Activated T-cell treated with anti-CD3 and anti-CD28 coated beads, Interleukin-2, amount 50 U/mL, for 72 hours (primary cell): Measurements from ENCODE around the gene LYPD6. TPM values are rescaled to one million over a fixed set of nuclear protein-coding genes. Genes with fewer than 3 reads are reported as not detected.

ENCODE experiments used
- ATAC-seq, 2 donors: fragments of 150-1000 bp; cut with Tn5 transposase; replicated peaks in 1 of 2; 2 replicates each; pipeline ENCODE4 v1.10.0; 2021; ENCODE audit warnings: moderate library complexity in 2 of 2, mild to moderate bottlenecking in 1 of 2
- DNase-seq, 2 donors: peaks; one replicate each; pipeline ENCODE4 v3.0.0; 2021 to 2022; ENCODE audit warnings: mixed read lengths in 1 of 2
- H3K27ac Mint-ChIP-seq: one replicate; pipeline ENCODE4 v1.8.0; 2022; ENCODE audit warnings: mild to moderate bottlenecking, moderate library complexity, mixed read lengths
- H3K27me3 Mint-ChIP-seq: one replicate; pipeline ENCODE4 v1.8.0; 2022; ENCODE audit warnings: low read depth, mixed read lengths
- H3K36me3 Mint-ChIP-seq, 2 donors: one replicate each; pipeline ENCODE4 v1.8.0; 2022; ENCODE audit warnings: mixed read lengths in 2 of 2, mild to moderate bottlenecking in 1 of 2; ENCODE audit not compliant: insufficient read depth in 2 of 2
- H3K4me1 Mint-ChIP-seq: one replicate; pipeline ENCODE4 v1.8.0; 2022; ENCODE audit warnings: low read depth, mixed read lengths
- H3K4me3 Mint-ChIP-seq, 2 donors: one replicate each; pipeline ENCODE4 v1.8.0; 2022; ENCODE audit warnings: mild to moderate bottlenecking in 2 of 2, mixed read lengths in 2 of 2, moderate library complexity in 2 of 2
- H3K9me3 Mint-ChIP-seq, 2 donors: one replicate each; pipeline ENCODE4 v1.8.0; 2022; ENCODE audit warnings: mixed read lengths in 2 of 2
- total RNA-seq, 2 donors: library from RNA; stranded (reverse); gene quantifications; one replicate each; pipeline ENCODE4 v1.2.3, GENCODE V29; 2022

Gene LYPD6
- total RNA-seq, 2 donors from 2014 or later = not detected

GRCh38 chr2:149458502-149458901 is 128.1 kb downstream of the LYPD6 start:
- no peak for DNase-seq
- Mint-ChIP-seq H3K36me3 (peaks cover 9 to 14% of the 10 kb centered on the region in 2 donors), H3K27me3 (peaks cover 13% of the 10 kb centered on the region), H3K4me3 (no peak overlapping the region), H3K27ac (no peak overlapping the region), H3K4me1 (no peaks in the 10 kb centered on the region), H3K9me3 (peaks cover 11 to 13% of the 10 kb centered on the region in 2 donors)
- no peak for ATAC-seq

GRCh38 chr2:149463328-149464002 is 133.1 kb downstream of the LYPD6 start:
- peak; percentile 67 to 90 for ATAC-seq
- Mint-ChIP-seq H3K27me3 (peaks cover 20% of the 10 kb centered on the region), H3K4me1 (no peaks in the 10 kb centered on the region), H3K4me3 (no peak overlapping the region), H3K27ac (no peak overlapping the region), H3K36me3 (peaks cover 7 to 9% of the 10 kb centered on the region in 2 donors), H3K9me3 (peaks cover 8 to 9% of the 10 kb centered on the region in 2 donors)
- DNase-seq = peak; percentile 8 to 12

- Mint-ChIP-seq H3K27ac (no peak overlapping the region), H3K4me3 (no peak overlapping the region), H3K4me1 (no peaks in the 10 kb centered on the region), H3K36me3 (peaks cover 2 to 5% of the 10 kb centered on the region in 2 donors), H3K27me3 (peaks cover 13% of the 10 kb centered on the region), H3K9me3 (peaks cover 2 to 9% of the 10 kb centered on the region in 2 donors)
- DNase-seq (no peak), ATAC-seq (no peak)
Measured at GRCh38 chr2:149464396-149464795, 134.0 kb downstream of the LYPD6 start.

GRCh38 chr2:149465873-149466272 is 135.5 kb downstream of the LYPD6 start:
- Mint-ChIP-seq H3K27ac (no peak overlapping the region), H3K27me3 (peaks cover 13% of the 10 kb centered on the region), H3K4me1 (no peaks in the 10 kb centered on the region), H3K9me3 (peaks cover under 1 to 4% of the 10 kb centered on the region in 2 donors), H3K36me3 (peaks cover 0 to 2% of the 10 kb centered on the region in 2 donors), H3K4me3 (no peak overlapping the region)
- ATAC-seq = no peak
- no peak for DNase-seq

GRCh38 chr2:149466635-149467034 is 136.2 kb downstream of the LYPD6 start:
- Mint-ChIP-seq H3K4me1 (no peaks in the 10 kb centered on the region), H3K4me3 (no peak overlapping the region), H3K9me3 (peaks cover 0 to 2% of the 10 kb centered on the region in 2 donors), H3K27me3 (peaks cover 13% of the 10 kb centered on the region), H3K27ac (no peak overlapping the region), H3K36me3 (peaks cover 0 to under 1% of the 10 kb centered on the region in 2 donors)
- DNase-seq (no peak), ATAC-seq (no peak)

GRCh38 chr2:149467436-149467835 is 137.0 kb downstream of the LYPD6 start:
- ATAC-seq (no peak), DNase-seq (no peak)
- H3K9me3 Mint-ChIP-seq = no peaks in the 10 kb centered on the region
- H3K27ac Mint-ChIP-seq = no peak overlapping the region
- peaks cover 13% of the 10 kb centered on the region for H3K27me3 Mint-ChIP-seq
- H3K4me3 Mint-ChIP-seq = no peak overlapping the region
- no peaks in the 10 kb centered on the region for H3K36me3 Mint-ChIP-seq
- H3K4me1 Mint-ChIP-seq = no peaks in the 10 kb centered on the region

- ATAC-seq (no peak), DNase-seq (no peak)
- H3K36me3 Mint-ChIP-seq = no peaks in the 10 kb centered on the region
- H3K9me3 Mint-ChIP-seq = no peaks in the 10 kb centered on the region
- H3K27me3 Mint-ChIP-seq = peaks cover 13% of the 10 kb centered on the region
- H3K4me3 Mint-ChIP-seq = no peak overlapping the region
- no peaks in the 10 kb centered on the region for H3K4me1 Mint-ChIP-seq
- H3K27ac Mint-ChIP-seq = no peak overlapping the region
Measured at GRCh38 chr2:149468636-149469035, 138.2 kb downstream of the LYPD6 start.

- no peak for DNase-seq
- H3K27ac Mint-ChIP-seq = no peak overlapping the region
- no peaks in the 10 kb centered on the region for H3K4me1 Mint-ChIP-seq
- no peak for ATAC-seq
- H3K4me3 Mint-ChIP-seq = no peak overlapping the region
- peaks cover 13% of the 10 kb centered on the region for H3K27me3 Mint-ChIP-seq
- no peaks in the 10 kb centered on the region for H3K9me3 Mint-ChIP-seq
- H3K36me3 Mint-ChIP-seq = no peaks in the 10 kb centered on the region
Measured at GRCh38 chr2:149470046-149470445, 139.7 kb downstream of the LYPD6 start.

GRCh38 chr2:149472413-149472812 is 142.0 kb downstream of the LYPD6 start:
- Mint-ChIP-seq H3K4me3 (no peak overlapping the region), H3K27me3 (peaks cover 3% of the 10 kb centered on the region), H3K9me3 (no peaks in the 10 kb centered on the region), H3K4me1 (no peaks in the 10 kb centered on the region), H3K36me3 (no peaks in the 10 kb centered on the region), H3K27ac (no peak overlapping the region)
- DNase-seq (no peak), ATAC-seq (no peak)

GRCh38 chr2:149473068-149473467 is 142.7 kb downstream of the LYPD6 start:
- Mint-ChIP-seq H3K4me1 (no peaks in the 10 kb centered on the region), H3K27ac (no peak overlapping the region), H3K27me3 (no peaks in the 10 kb centered on the region), H3K36me3 (no peaks in the 10 kb centered on the region), H3K4me3 (no peak overlapping the region), H3K9me3 (no peaks in the 10 kb centered on the region)
- ATAC-seq (no peak), DNase-seq (peak in 1 of 2 donors; percentile 1)

GRCh38 chr2:149473521-149473920 is 143.1 kb downstream of the LYPD6 start:
- ATAC-seq = no peak
- DNase-seq = no peak
- Mint-ChIP-seq H3K4me1 (no peaks in the 10 kb centered on the region), H3K9me3 (no peaks in the 10 kb centered on the region), H3K27ac (no peak overlapping the region), H3K27me3 (peaks cover 1% of the 10 kb centered on the region), H3K36me3 (no peaks in the 10 kb centered on the region), H3K4me3 (no peak overlapping the region)

- H3K4me3 Mint-ChIP-seq = no peak overlapping the region
- H3K27ac Mint-ChIP-seq = no peak overlapping the region
- no peaks in the 10 kb centered on the region for H3K36me3 Mint-ChIP-seq
- no peaks in the 10 kb centered on the region for H3K9me3 Mint-ChIP-seq
- no peaks in the 10 kb centered on the region for H3K4me1 Mint-ChIP-seq
- H3K27me3 Mint-ChIP-seq = peaks cover 31% of the 10 kb centered on the region
- DNase-seq (no peak), ATAC-seq (no peak)
Measured at GRCh38 chr2:149483004-149483605, 152.7 kb downstream of the LYPD6 start.

- H3K27me3 Mint-ChIP-seq = peaks cover 17% of the 10 kb centered on the region
- H3K27ac Mint-ChIP-seq = no peak overlapping the region
- H3K9me3 Mint-ChIP-seq = no peaks in the 10 kb centered on the region
- H3K4me1 Mint-ChIP-seq = no peaks in the 10 kb centered on the region
- no peak for ATAC-seq
- no peak for DNase-seq
- H3K4me3 Mint-ChIP-seq = no peak overlapping the region
- H3K36me3 Mint-ChIP-seq = no peaks in the 10 kb centered on the region
Measured at GRCh38 chr2:149486664-149487063, 156.3 kb downstream of the LYPD6 start.

GRCh38 chr2:149487189-149487588 is 156.8 kb downstream of the LYPD6 start:
- H3K9me3 Mint-ChIP-seq = no peaks in the 10 kb centered on the region
- no peaks in the 10 kb centered on the region for H3K4me1 Mint-ChIP-seq
- no peaks in the 10 kb centered on the region for H3K36me3 Mint-ChIP-seq
- no peak for DNase-seq
- ATAC-seq = no peak
- no peak overlapping the region for H3K4me3 Mint-ChIP-seq
- peaks cover 18% of the 10 kb centered on the region for H3K27me3 Mint-ChIP-seq
- no peak overlapping the region for H3K27ac Mint-ChIP-seq
